NCI-H774 (cell line): Measurements from ENCODE around the gene TSSK3.

Experiments used
- DNase-seq: peaks from one replicate; lab custom pipeline; 2025; lab: John Stamatoyannopoulos, UW

The TSSK3 gene

DNA sequence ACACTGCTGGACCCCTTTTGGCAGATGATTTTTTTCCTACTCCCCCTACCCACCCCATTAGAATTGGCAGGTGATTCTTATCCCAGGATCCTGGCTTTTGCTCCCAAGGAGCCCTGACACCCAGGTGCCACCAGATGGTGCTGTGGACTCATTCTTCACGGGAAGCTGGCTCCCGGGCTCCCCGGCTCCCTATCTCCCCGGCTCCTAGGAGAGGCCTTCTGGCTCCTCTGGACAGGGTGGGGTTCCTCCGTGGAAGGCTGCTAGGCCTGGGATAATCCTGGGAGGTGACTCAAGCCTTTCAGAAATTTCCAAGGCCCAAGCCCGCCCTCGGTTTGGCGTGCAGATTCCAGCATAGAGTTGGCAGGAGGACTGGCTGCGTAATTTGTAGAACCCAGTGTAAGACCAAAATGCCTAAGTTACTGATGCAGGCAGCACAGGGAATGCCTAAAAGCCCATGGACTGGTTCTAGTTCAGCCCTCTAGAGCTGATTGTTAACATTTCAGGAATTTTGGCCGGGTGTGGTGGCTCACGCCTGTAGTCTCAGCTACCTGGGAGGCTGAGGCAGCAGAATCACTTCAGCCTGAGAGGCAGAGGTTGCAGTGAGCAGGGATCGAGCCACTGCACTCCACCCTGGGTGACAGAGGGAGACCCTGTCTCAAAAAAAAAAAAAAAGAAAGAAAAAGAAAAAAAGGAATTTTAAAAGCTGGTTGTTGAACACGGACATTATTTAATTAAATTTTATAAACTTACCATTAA is 38.7 kb downstream of the TSSK3 start:
- DNase-seq = peak; percentile 88

DNA sequence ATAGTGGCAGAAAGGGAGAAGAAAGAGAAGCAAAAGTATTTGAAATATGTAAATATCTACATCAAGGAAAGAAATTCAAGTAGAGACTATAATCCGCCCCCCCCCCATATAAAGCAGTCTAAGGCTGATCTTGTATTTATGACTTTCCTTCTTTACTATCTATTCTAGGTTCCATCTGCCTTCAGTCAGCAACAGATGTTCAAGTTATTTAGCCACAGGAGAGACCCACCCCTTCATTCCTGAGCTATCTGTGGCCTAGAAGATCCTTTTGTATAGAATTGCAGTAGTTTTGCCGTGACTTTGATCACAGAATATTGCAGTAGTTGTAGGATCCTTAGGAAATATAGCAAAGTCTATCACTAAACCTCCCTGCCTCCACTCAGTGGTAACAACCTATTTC is 42.6 kb downstream of the TSSK3 start:
- no peak for DNase-seq

DNA sequence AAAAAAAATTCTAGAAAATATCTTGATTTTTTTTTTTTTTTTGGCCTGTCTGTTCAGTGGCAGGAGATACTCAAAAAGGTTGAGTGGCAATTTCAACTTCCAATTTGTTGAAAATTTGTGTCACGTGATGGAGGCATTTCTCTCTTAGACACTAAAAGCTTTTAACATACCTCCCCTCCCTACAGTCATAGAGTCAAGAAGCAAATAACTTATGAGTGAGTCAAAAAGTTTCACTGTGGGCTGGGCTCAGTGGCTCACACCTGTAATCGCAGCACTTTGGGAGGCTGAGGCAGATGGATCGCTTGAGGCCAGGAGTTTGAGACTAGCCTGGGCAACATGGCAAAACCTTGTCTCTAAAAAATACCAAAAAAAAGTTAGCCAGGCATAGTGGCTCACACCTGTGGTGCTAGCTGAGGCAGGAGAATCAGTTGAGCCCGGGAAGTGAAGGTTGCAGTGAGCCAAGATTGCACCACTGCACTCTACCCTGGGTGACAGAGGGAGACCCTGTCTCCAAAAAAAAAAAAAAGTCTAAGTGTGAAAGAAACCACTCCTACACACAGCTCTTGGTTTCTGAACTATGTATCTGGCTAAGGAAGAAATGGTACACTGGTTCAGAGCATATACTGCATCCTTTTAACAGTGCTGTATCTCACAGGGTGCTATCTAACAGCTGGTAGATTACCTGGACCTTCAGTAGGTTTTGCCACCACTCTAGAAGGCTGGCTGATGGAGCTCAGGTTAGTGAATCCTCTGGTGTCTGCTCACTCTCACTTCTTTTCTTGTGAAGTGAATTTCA is 43.5 kb downstream of the TSSK3 start:
- DNase-seq = no peak

DNA sequence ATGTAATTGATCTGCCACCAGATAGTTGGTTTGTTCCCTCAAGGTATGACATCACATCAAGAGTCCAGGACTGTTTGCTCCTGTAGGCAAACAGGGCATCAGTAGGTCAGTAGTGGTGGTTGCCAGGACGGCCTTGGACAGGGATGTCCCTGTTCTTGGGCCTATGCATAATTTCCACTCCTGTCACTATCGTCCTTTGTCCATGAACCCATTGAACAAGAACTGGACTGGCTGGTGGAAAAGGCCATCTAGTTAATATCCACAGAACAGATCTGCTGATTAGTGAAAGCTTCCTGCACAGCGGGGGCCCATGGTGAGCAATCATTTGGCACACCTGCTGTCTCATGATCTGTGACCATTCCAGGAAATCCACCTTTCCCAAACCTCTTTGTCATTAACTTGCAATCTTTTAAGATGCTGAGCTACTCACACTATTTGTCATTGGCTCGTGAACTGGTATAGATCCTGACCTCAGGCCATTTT is 44.3 kb downstream of the TSSK3 start:
- no peak for DNase-seq

DNA sequence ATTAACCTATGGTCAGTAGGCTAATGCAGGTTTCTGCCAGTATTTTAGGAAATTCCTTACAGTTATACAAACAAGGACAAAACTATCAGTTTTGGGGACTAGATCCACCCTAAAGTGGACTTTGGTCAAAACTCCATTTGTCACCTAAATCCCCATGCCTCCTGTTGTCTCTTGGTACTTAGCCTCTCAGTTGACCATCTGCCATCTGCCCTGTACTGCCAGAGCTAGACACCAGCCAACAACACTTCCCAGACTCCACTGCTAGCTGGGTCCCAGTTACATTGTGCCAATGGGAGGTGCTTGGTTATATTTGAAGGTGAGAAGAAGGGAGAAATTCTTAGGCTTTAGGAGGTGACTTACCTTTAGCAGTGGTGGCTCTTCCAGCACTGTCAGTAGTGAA is 48.9 kb downstream of the TSSK3 start:
- no peak for DNase-seq

DNA sequence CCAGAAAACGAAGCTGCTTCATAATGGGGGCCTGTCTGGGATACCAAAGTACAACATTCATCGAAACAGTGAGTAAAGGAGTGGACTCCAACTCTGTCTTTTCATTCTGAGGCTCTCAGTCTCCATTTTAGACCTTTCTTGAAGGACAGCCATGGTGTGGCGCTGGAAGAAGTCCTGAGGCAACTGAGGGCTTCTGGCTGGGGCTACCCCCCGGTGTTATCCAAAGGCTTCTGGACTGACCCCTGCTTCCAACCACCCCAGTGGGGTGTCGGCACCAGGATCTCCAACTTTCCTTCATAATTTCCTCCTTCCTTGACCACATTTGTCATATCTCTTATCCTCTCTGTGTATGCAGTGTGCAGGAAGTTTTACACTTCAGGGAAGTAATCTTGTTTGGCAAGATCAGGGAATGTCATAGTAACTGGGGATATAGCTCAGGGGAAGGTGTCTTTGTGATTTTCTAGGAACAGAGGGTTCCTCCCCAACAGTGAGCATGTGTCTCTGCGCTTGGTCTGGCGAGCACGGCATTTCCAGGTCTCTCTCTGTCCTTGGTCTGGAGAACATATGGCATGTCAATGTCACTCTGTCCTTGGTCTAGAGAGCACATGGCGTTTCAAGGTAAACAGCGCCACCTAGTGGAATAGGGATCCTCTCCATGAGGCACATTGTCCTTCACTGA is 51.3 kb downstream of the TSSK3 start:
- peak; percentile 80 for DNase-seq
